Thyroid gland (tissue), 4 donors: ENCODE data around the gene MCM5.

Experiments used
- POLR2A ChIP-seq, 2 donors: fragments of 450-650 bp; IDR thresholded peaks; one replicate each; pipeline ENCODE4 v1.6.1; 2017; ENCODE audit warnings: antibody characterized with exemption in 2 of 2, mild to moderate bottlenecking in 2 of 2, moderate library complexity in 1 of 2
- TF ChIP-seq, protein P1 (sequence below), 6 experiments: fragments of 200-600 bp in 3 of 6; fragments of 450-650 bp in 3 of 6; sonication (generic) in 3 of 6; IDR thresholded peaks; one replicate each; pipeline ENCODE4 v1.5.1; 2016 to 2019; ENCODE audit warnings: antibody characterized with exemption in 6 of 6, mild to moderate bottlenecking in 2 of 6, inconsistent platforms in 1 of 6, moderate library complexity in 1 of 6

GRCh38 chr22:35390933-35391332, 9.0 kb upstream of the MCM5 start:
- TF ChIP-seq, protein P1, sequence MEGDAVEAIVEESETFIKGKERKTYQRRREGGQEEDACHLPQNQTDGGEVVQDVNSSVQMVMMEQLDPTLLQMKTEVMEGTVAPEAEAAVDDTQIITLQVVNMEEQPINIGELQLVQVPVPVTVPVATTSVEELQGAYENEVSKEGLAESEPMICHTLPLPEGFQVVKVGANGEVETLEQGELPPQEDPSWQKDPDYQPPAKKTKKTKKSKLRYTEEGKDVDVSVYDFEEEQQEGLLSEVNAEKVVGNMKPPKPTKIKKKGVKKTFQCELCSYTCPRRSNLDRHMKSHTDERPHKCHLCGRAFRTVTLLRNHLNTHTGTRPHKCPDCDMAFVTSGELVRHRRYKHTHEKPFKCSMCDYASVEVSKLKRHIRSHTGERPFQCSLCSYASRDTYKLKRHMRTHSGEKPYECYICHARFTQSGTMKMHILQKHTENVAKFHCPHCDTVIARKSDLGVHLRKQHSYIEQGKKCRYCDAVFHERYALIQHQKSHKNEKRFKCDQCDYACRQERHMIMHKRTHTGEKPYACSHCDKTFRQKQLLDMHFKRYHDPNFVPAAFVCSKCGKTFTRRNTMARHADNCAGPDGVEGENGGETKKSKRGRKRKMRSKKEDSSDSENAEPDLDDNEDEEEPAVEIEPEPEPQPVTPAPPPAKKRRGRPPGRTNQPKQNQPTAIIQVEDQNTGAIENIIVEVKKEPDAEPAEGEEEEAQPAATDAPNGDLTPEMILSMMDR (IDR thresholded peaks at IDR 0.05), result no peak
- TF ChIP-seq POLR2A (IDR thresholded peaks at IDR 0.05), result no peak
